Activated CD4-positive, alpha-beta T cell treated with anti-CD3 and anti-CD28 coated beads for 48 hours (primary cell): ENCODE results near the gene BEAN1.

Source experiments
- DNase-seq: peaks from one replicate; pipeline ENCODE4 v3.0.0-alpha.2; 2020

BEAN1 gene

GRCh38 chr16:66471716-66472393 is 44.8 kb downstream of the BEAN1 start:
- DNase-seq = no peak

GRCh38 chr16:66473051-66473571 is 46.0 kb downstream of the BEAN1 start:
- no peak for DNase-seq

GRCh38 chr16:66473654-66474519 is 46.8 kb downstream of the BEAN1 start:
- no peak for DNase-seq

- peak; percentile 68 for DNase-seq
Measured at GRCh38 chr16:66474750-66475199, 47.7 kb downstream of the BEAN1 start.

- no peak for DNase-seq
Measured at GRCh38 chr16:66475232-66475631, 48.1 kb downstream of the BEAN1 start.

GRCh38 chr16:66476328-66477027 is 49.4 kb downstream of the BEAN1 start:
- DNase-seq = peak; percentile 78

GRCh38 chr16:66477028-66477515 is 50.0 kb downstream of the BEAN1 start:
- DNase-seq = no peak

- DNase-seq = peak; percentile 90
Measured at GRCh38 chr16:66478733-66479511, 51.8 kb downstream of the BEAN1 start.

GRCh38 chr16:66479661-66480264 is 52.7 kb downstream of the BEAN1 start:
- no peak for DNase-seq

- DNase-seq = no peak
Measured at GRCh38 chr16:66480265-66481080, 53.4 kb downstream of the BEAN1 start.

- DNase-seq = no peak
Measured at GRCh38 chr16:66481081-66481942, 54.2 kb downstream of the BEAN1 start.

GRCh38 chr16:66481943-66482390 is 54.9 kb downstream of the BEAN1 start:
- no peak for DNase-seq

GRCh38 chr16:66483689-66484452 is 56.8 kb downstream of the BEAN1 start:
- DNase-seq = peak; percentile 86

GRCh38 chr16:66484453-66485213 is 57.5 kb downstream of the BEAN1 start:
- no peak for DNase-seq

- no peak for DNase-seq
Measured at GRCh38 chr16:66485376-66485775, 58.3 kb downstream of the BEAN1 start.

- DNase-seq = no peak
Measured at GRCh38 chr16:66486199-66486772, 59.2 kb downstream of the BEAN1 start.

- no peak for DNase-seq
Measured at GRCh38 chr16:66486773-66487579, 59.9 kb downstream of the BEAN1 start.
